GM23338 (cell line): ENCODE measurements around the gene PKHD1. TPM values are rescaled to one million over a fixed set of nuclear protein-coding genes. Genes with fewer than 3 reads are reported as not detected.

Experiments used
- ATAC-seq: fragments of 200-7000 bp; cut with Tn5 transposase; 3 replicates; pipeline ENCODE4 v1.9.1; 2020
- DNase-seq: peaks from one replicate; pipeline ENCODE4 v3.0.0-alpha.2; 2015; ENCODE audit warnings: low spot score
- H2AFZ ChIP-seq: fragments of 200-600 bp; sonication (generic); 2 replicates; pipeline ENCODE4 v1.8.0; 2016; ENCODE audit warnings: antibody characterized with exemption, mild to moderate bottlenecking, moderate library complexity
- H3F3A ChIP-seq: fragments of 200-600 bp; sonication (generic); replicated peaks from 2 replicates; pipeline ENCODE4 v1.8.0; 2017; ENCODE audit warnings: antibody characterized with exemption, mixed run types, low read depth
- H3K27ac ChIP-seq: fragments of 200-600 bp; sonication (generic); 2 replicates; pipeline ENCODE4 v1.6.1; 2016; ENCODE audit warnings: low read depth
- H3K27me3 ChIP-seq: fragments of 200-600 bp; sonication (generic); 2 replicates; pipeline ENCODE4 v1.8.0; 2016; ENCODE audit warnings: mild to moderate bottlenecking, mixed run types, moderate library complexity; ENCODE audit not compliant: insufficient read depth
- H3K36me3 ChIP-seq: fragments of 200-600 bp; sonication (generic); 2 replicates; pipeline ENCODE4 v1.8.0; 2016; ENCODE audit warnings: mild to moderate bottlenecking; ENCODE audit not compliant: insufficient read depth
- H3K4me1 ChIP-seq: fragments of 200-600 bp; sonication (generic); 2 replicates; pipeline ENCODE4 v1.8.0; 2016; ENCODE audit warnings: mild to moderate bottlenecking, moderate library complexity; ENCODE audit not compliant: insufficient read depth
- H3K4me2 ChIP-seq: fragments of 200-600 bp; sonication (generic); 2 replicates; pipeline ENCODE4 v1.7.1; 2017; ENCODE audit warnings: mixed run types
- H3K4me3 ChIP-seq: fragments of 200-600 bp; sonication (generic); 2 replicates; pipeline ENCODE4 v1.6.1; 2016; ENCODE audit warnings: mixed run types
- H3K79me2 ChIP-seq: fragments of 200-600 bp; sonication (generic); replicated peaks from 2 replicates; pipeline ENCODE4 v1.8.0; 2017; ENCODE audit warnings: mild to moderate bottlenecking; ENCODE audit not compliant: insufficient read depth
- H3K9me2 ChIP-seq: fragments of 200-600 bp; sonication (generic); 2 replicates; pipeline ENCODE4 v1.8.0; 2017; ENCODE audit not compliant: insufficient read depth
- H4K20me1 ChIP-seq: fragments of 200-600 bp; sonication (generic); replicated peaks from 2 replicates; pipeline ENCODE4 v1.8.0; 2017; ENCODE audit warnings: mild to moderate bottlenecking; ENCODE audit not compliant: insufficient read depth
- H3K27ac Mint-ChIP-seq: 2 replicates; pipeline ENCODE4 v1.8.0; 2020; ENCODE audit warnings: inconsistent platforms, mild to moderate bottlenecking, moderate library complexity, mixed read lengths
- H3K27me3 Mint-ChIP-seq: 3 replicates; pipeline ENCODE4 v1.8.0; 2022; ENCODE audit warnings: low read depth, mild to moderate bottlenecking, moderate library complexity, mixed read lengths, inconsistent platforms; ENCODE audit not compliant: insufficient read depth, poor library complexity
- H3K36me3 Mint-ChIP-seq: 3 replicates; pipeline ENCODE4 v1.8.0; 2021; ENCODE audit warnings: low read depth, mild to moderate bottlenecking, inconsistent platforms, moderate library complexity, mixed read lengths
- H3K4me1 Mint-ChIP-seq: 3 replicates; pipeline ENCODE4 v1.8.0; 2020; ENCODE audit warnings: mild to moderate bottlenecking, inconsistent platforms, mixed read lengths
- H3K4me3 Mint-ChIP-seq: 3 replicates; pipeline ENCODE4 v1.8.0; 2021; ENCODE audit warnings: moderate library complexity, mild to moderate bottlenecking, inconsistent platforms, mixed read lengths
- H3K9me3 Mint-ChIP-seq: 3 replicates; pipeline ENCODE4 v1.8.0; 2020; ENCODE audit warnings: moderate library complexity, mild to moderate bottlenecking, inconsistent platforms, mixed read lengths
- EZH2 ChIP-seq: fragments of 200-600 bp; sonication (generic); IDR thresholded peaks from one replicate; pipeline ENCODE4 v1.8.0; 2017; ENCODE audit warnings: antibody characterized with exemption, mild to moderate bottlenecking, low read depth; ENCODE audit not compliant: unreplicated experiment
- STAT1 ChIP-seq: IDR thresholded peaks from one replicate; pipeline ENCODE4 v1.6.1; 2016; ENCODE audit warnings: antibody characterized with exemption; ENCODE audit not compliant: unreplicated experiment
- ZNF331 ChIP-seq: fragments of 250-450 bp; sonication (Bioruptor Pico); IDR thresholded peaks from 2 replicates; pipeline ENCODE4 v1.5.0; 2020; ENCODE audit warnings: low read depth, mild to moderate bottlenecking, moderate library complexity
- ZNF462 ChIP-seq: fragments of 250-450 bp; sonication (Bioruptor Pico); IDR thresholded peaks from 2 replicates; pipeline ENCODE4 v1.5.0; 2020; ENCODE audit warnings: mild to moderate bottlenecking, moderate library complexity
- polyA plus RNA-seq: library from polyadenylated mRNA; unstranded; fragments of >200 nt; fragmentation: Nextera tagmentation; extraction: Ambion mirVana; gene quantifications from 2 replicates; pipeline ENCODE4 v1.2.1, GENCODE V29; 2016
- total RNA-seq: library from RNA; depleted of rRNA; stranded (reverse); fragments of >200 nt; shearing (Covaris generic); gene quantifications from 2 replicates; pipeline ENCODE4 v1.2.3, GENCODE V29; 2014
- TF ChIP-seq, protein P1 (sequence below), 2 experiments: fragments of 200-600 bp in 1 of 2; sonication (generic) in 1 of 2; conservative IDR thresholded peaks; 2 replicates each; pipeline versions ENCODE4 v1.5.1 to v1.6.1; 2016 to 2017; ENCODE audit warnings: antibody characterized with exemption in 2 of 2, low read depth in 2 of 2, mild to moderate bottlenecking in 2 of 2, moderate library complexity in 1 of 2
- TF ChIP-seq, protein P2 (sequence below): IDR thresholded peaks from 2 replicates; pipeline ENCODE4 v1.6.1; 2016; ENCODE audit warnings: antibody characterized with exemption

The PKHD1 gene
- total and polyA plus RNA-seq, 2 experiments from 2014 or later = 0.03 to 0.07 TPM

DNA sequence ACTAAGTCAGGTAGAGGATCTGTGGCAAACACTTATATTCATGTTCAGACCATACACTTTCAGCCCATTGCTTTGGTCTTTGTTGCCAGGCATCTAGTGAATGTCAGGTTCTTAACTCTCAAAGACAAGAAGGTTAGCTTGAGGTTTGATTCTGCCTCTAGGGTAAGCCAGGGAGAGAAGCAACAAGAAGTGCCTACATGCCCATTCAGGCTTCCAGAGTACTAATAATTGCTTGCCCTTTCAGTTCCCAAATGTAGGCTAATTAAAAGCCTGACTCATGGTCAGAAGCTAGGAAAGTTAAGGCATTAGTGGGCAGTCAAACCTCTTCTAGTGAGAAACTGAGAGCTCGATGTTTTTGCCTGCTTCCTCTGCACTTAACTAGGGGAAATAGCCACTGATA is 492.4 kb downstream of the PKHD1 start:
- DNase-seq (no peak), ATAC-seq (no peak)
- H3K27ac Mint-ChIP-seq = no peak overlapping the region
- peaks cover 16% of the 10 kb centered on the region for H3K9me3 Mint-ChIP-seq
- no peak overlapping the region for H3K4me3 Mint-ChIP-seq
- no peaks in the 10 kb centered on the region for H3K79me2 ChIP-seq
- H3K36me3 Mint-ChIP-seq = peaks cover 6% of the 10 kb centered on the region; the same call in 2 of the 3 replicates
- no peaks in the 10 kb centered on the region for H3K27me3 ChIP-seq
- no peak overlapping the region for H3K27ac ChIP-seq
- H3K9me2 ChIP-seq = peaks cover 4% of the 10 kb centered on the region
- H3K27me3 Mint-ChIP-seq = peaks cover 2% of the 10 kb centered on the region
- H3K4me3 ChIP-seq = no peak overlapping the region
- no peaks in the 10 kb centered on the region for H3K4me1 ChIP-seq
- H2AFZ ChIP-seq = peak overlapping the region; percentile 83
- TF ChIP-seq STAT1 (no peak), ZNF462 (no peak), EZH2 (no peak), ZNF331 (CRISPR knock-in tag) (no peak)
- TF ChIP-seq, protein P1, sequence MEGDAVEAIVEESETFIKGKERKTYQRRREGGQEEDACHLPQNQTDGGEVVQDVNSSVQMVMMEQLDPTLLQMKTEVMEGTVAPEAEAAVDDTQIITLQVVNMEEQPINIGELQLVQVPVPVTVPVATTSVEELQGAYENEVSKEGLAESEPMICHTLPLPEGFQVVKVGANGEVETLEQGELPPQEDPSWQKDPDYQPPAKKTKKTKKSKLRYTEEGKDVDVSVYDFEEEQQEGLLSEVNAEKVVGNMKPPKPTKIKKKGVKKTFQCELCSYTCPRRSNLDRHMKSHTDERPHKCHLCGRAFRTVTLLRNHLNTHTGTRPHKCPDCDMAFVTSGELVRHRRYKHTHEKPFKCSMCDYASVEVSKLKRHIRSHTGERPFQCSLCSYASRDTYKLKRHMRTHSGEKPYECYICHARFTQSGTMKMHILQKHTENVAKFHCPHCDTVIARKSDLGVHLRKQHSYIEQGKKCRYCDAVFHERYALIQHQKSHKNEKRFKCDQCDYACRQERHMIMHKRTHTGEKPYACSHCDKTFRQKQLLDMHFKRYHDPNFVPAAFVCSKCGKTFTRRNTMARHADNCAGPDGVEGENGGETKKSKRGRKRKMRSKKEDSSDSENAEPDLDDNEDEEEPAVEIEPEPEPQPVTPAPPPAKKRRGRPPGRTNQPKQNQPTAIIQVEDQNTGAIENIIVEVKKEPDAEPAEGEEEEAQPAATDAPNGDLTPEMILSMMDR (conservative IDR thresholded peaks at IDR 0.05; ENCODE audit: low read depth in 2 of 2) = no peak
- TF ChIP-seq, protein P2, sequence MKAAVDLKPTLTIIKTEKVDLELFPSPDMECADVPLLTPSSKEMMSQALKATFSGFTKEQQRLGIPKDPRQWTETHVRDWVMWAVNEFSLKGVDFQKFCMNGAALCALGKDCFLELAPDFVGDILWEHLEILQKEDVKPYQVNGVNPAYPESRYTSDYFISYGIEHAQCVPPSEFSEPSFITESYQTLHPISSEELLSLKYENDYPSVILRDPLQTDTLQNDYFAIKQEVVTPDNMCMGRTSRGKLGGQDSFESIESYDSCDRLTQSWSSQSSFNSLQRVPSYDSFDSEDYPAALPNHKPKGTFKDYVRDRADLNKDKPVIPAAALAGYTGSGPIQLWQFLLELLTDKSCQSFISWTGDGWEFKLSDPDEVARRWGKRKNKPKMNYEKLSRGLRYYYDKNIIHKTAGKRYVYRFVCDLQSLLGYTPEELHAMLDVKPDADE = no peak
- H3K4me2 ChIP-seq = no peak overlapping the region
- no peaks in the 10 kb centered on the region for H4K20me1 ChIP-seq
- H3K36me3 ChIP-seq = no peaks in the 10 kb centered on the region
- H3K4me1 Mint-ChIP-seq = no peaks in the 10 kb centered on the region
- H3F3A ChIP-seq = no peaks in the 10 kb centered on the region
